ENCODE measurements around the gene GABRB1.

The GABRB1 gene

DNA sequence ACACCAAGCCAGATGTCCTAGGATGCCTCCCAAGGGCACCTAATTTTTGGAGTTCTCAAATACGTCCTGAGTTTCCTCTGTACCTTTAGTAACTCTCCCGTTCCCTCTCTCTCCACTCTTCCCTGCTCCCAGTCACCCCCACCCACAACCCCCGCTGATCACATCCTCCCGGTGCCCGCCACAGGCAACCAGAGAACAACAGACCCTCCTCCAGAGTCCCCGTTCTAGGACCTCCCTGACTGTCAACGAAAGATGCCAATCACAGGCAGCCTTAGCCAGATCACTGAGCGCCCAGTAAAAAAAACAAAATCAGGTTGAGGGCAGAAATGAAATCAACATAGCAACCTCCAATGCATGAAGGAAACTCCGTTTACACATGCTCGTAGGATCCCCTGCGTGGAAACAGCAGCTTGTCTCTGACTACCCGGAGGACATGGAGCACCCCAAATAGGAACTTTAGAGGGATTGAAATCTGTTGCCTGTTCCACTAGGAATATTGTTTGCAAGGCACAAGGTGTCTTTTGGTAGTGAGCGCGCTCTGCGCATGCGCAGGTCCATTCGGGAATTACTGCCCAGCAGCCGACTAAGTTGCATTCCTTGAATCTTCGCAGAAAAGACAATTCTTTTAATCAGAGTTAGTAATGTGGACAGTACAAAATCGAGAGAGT is at the start of gene GABRB1:
GABRB1 (plus strand) TSS at position 557 of the 668 bp plus-strand sequence.
- no peak for DNase-seq

DNA sequence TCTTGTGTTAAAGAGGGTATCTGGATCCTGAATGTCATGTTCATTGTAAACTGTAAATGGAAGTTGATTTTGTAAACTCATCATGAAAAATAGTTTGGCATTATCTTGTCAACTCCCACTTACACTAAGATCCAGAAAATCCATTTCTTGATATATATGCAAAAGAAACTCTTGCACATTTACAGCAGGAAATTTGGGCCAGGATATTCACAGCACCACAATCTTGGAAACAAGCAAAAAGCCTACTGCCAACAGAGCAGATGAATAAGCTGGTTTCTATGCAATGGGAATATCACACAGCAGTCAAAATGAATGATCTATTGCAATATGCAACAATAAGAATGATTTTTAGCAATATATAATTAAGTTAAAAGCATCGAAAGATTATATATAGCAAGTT is 46.6 kb upstream of the GABRB1 start:
- DNase-seq = no peak

DNA sequence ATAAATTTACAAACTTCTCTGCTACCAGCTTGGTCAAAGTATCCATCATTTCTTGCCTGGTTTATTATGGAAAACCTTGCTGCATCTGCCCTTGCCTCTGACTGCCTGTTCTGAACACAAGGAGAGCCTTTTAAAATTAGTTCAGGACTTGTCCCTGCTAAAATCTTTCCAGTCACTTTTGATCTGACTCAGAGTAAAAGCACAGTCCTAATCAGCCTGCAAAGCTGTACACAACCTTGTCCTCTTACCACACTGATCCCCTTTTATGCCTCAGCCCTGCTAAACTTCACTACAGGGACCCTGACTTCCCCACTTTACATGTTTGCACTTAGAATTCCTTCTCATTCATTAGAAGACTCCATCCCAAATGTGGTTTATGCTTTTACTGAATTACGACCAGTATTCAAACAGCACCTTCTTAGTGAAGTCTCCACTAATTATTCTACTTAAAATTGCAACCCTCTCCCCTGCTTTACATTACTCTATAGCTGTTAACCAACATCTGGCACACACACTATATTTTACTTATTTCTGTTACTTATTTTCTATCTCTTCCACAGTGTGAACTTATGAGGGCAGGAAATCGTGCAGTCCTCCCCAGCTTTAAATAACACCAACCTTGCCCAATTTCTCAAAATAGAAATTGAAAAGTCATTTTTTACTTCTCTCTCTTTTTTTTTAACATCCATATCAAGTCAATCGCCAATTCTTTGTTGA is 44.3 kb upstream of the GABRB1 start:
- DNase-seq = no peak

DNA sequence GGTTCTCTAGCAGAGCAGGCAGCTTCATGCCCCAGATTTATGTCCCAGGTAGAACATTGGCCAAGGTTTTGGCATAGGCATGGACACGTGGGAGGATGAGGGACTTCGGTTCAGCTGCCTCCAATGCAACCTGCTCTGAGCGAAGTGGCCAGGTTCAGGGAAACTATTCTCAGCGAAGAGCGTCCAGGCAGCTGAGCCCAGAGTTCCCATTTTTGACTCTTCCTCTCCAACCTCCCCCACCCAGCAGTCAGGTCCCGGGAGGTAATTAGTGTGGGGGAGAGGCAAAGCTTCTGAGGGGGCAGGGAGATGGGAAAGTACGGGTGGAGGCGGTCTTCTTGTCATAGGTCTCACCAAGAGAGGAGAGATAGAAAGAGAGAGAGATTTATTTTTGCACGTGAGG is 39.0 kb upstream of the GABRB1 start:
- no peak for DNase-seq

DNA sequence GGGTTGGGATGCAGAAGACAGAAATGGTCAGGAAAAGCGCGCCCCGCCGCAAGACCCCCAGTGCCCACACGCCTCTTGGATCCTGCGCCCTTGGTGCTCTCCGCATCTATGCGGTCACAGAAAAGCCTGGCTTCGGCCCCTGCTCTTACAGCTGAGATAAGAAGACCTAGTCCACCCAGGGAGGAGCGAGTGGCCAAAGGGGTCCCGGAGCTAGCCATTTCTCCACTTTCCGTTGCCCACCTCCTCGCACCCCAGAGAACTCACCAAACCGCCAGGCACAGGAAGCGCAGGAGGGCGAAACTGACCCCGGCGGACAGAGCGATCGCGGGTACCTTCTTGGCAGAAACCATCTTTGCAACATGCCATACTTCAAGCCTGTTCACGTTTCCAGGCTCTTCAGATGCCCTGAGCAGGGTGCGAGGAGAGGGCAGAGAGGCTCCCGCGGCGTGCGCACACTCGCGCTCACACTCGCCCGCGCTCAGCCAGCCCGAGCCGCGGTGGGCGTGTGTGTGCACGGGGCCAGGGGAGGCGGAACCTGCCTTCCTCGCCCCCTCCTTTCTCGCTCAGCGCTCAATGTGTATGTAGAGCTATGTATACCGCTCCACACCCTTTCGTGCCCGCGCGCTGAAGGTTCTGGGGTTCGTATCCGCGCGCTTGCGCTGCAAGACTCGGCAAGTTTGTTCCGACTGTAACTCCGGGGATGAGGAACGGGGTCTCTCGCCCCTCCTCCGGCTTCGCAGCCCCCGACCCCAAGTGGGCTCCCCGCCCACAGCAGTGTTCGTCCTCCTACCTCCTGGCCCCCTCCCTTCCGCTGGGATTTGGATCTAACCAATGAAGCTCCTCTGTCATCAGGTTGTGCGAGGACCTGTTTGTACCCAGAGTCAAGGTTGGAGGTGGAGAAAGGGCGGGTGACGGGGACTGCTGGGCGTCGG is 38.0 kb upstream of the GABRB1 start, which contains the start of gene GABRA4:
GABRA4 (minus strand) TSS at position 507 of the 932 bp plus-strand sequence; CDS start at position 350, 157 bp downstream.
- no peak for DNase-seq

DNA sequence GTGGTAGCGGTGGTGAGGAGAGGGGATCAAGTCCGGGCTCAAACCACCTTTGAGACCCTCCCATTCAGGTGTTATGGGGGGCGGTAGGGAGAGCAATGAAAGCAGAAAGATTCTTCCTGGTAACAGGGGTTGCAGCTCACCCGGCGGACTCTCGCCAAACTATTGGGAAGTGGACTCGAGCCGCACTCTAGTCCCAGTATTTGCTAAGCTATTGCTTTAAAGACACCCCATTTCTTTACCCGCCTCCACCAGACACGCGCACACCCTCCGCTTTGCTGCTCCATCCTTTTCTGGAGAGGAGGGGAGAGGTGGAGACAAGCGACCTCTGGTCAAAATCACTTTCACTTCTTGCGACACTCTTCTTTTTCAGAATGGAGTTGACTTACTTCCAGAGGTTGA is 37.4 kb upstream of the GABRB1 start:
- DNase-seq = no peak

DNA sequence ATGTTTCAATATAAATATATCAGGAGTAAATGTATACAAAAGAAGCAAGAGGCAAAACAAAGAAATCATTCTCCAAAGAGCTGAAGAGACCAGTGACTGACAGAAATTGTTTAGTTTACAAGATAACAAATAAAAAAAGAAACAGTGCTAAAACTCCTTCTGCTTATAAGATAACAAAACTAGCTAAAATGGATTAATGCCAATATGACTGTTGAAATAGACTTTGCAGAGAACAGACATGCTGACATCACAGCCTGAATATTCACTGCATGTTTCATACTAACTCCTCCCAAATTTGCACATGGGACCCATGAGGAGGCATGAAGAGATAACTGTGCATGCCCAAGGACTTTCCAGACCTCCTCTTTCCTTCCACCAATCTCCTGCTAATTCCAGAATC is 31.8 kb upstream of the GABRB1 start:
- no peak for DNase-seq

DNA sequence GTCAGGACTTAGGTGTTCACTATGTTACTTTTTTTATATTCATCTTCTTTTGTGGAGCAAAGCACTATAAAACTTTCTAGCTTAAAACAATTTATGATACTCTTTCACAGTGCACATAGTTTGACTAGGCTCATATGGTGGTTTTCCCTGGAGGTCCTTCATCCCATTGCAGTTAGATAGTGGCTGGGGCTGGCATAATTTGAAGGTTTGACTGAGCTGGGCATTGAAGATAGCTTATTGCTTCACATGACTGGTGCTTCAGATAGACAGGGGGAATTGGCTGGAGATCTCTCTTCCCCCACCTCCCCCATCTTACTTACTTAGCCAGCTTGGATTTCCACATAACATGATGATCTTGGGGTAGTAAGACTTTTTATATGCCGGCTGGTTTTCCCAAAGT is 31.0 kb upstream of the GABRB1 start:
- no peak for DNase-seq

DNA sequence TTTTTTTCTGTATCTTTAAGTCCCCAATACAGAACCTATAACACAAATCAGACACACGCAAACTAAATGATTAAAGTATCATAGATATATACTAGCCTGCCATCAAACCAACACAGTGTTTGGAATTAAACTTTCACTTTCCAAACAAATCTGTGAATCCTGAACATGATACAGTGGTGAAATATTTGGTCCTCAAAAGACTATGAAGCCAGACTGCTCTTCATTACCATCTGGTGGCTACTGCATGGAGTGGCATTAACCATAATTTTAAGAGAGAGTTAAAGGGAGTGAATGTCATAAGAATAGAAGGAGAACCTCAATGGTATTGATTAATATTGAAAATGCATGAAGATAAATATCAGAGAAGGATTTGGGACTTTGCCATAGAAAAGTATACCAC is 28.8 kb upstream of the GABRB1 start:
- no peak for DNase-seq

DNA sequence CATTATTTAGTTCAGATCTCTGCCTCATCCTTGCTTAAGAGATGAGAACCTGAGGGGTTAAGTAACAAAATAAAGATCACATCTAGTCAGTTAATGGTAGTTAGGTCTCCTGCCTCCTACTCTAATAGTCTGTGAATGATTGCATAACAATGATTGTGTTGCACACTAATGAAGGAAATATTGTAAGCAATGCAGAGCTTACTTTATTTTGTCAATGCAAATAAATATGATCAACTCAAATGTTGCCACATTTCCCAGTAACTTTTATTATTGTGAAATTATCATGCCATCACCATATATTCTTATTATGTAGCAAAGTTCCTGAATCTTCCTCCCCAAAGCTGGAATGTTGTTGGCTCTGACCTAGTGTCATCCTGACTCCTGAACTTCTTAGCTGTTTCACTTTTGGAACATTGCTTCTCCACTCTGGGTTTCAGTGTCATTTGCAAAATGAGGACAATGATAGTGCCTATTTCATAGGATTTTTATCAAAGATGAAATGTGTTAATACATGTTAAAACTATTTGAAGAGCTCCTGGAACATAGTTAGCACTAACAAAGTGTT is 20.9 kb upstream of the GABRB1 start:
- no peak for DNase-seq

DNA sequence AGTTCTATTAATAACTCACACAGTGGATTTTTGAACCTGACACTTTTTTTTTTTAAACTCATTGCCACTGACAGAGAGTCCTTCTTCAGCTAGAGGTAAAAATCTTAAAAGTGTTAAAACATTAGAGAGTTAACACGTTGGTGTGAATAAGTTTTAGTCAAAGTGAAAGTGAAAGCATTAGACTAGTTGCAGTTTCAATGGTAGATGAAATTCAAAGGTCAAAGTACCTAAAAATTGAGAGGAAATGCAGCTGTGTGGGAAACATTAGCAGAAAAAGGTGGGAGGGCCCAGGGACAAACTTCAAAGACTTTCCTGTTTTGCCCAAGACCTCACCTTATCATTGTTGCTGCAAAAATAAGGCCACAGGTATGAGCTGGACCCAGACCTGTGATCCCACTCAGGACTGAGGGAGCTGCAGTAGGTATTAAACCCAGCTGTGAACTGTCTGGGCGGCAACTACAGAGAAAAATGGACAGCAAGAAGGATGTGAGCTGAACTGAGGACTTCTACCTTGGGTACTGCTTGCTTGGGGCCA is 20.4 kb upstream of the GABRB1 start:
- DNase-seq = no peak

DNA sequence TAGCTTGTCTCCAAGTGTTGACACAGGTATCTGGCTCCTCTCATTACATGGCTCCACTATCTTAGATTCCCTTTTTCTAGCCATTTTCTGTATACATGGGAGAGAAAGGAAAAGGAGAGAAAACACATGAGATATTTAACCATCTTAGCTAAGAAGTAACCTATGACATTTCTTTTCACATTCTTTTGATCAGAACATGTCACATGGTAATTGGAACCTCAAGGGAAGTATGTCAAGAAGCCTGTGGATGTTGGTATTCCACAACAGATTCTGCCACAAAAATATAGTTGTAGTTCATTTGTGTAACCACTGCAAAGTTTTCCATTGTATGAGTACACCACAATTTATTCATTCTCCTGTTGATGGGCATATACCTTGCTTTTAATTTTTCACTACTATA is 18.7 kb upstream of the GABRB1 start:
- no peak for DNase-seq

DNA sequence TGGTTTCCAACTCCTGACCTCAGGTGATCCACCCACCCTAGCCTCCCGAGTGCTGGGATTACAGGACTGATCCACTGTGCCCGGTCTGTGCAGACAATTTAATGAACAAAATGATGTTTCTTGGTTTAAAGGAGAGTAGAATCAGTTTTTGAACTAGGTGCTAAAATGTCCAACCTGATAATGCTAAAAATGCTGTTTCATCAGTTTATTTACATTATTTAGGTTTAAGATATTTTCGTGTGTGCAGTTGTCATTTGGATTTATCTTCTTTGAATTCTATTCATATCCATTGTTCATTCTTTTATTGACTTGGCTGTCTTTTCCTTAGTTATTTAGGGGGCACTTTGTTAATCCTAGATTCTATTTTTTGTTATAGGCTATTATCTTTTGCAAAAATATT is 18.0 kb upstream of the GABRB1 start:
- no peak for DNase-seq

DNA sequence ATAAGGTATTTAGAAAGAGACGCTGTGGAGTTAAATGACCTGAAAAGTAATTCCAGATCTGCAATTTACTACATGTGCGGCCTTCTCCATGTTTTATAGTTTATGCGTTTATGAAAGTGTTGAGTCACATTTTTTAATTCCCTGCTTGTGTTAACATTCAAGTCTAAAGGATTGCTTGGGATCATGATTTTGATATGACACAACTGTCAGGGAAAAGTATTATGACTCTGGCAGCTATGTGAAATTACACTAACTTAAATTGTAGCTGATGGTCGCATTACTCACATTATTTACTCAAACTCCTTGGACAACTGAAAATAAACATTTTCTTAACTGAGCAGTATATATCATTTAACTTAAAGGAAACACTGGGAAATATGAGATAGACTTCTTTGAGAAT is 14.3 kb upstream of the GABRB1 start:
- DNase-seq = no peak

DNA sequence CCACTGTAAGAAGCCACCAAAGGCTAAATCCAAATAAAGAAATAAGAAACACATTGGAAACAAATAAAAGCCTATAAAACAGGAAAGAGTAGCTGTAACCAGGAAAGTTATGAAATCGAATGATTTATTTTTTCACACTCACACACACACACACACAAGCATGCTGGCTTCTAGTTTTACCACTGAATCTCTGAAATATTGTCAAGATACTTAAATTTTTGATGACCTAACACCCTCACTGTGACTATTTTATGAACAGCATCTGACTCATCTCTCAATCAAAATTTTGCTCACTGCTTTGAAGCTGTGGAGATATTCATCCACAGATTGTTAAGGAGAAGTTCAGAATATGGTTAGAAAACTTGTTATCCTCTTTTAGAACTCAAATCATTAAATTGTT is 13.9 kb upstream of the GABRB1 start:
- no peak for DNase-seq

DNA sequence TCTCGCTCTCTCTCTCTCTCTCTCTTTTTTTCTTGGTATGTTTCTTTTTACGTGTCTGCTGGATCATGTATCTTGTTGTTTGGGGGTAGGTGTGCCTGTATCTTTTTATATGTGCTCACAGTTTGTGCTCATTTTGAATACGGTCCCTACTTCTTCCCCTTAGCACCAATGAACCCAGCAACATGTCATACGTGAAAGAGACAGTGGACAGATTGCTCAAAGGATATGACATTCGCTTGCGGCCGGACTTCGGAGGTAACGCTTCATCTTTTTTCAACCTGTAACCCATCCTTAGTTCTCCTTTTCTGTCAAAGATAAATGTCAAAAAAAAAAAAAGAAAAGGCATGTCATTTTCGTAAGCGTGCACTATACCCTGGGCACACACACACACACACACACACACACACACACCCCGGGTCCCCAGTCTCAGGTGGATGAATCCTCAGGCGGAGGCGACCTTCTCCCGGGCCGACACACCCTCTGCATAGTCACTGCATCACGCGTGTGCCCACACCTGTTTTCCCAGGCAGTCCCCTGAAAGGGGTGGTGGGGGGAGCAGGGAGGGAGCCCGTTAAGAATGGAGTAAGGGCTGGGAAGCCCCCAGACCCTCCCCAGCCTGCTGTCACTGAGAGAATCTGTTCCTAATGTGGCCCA is 511 bp downstream of the GABRB1 start:
- DNase-seq = no peak

DNA sequence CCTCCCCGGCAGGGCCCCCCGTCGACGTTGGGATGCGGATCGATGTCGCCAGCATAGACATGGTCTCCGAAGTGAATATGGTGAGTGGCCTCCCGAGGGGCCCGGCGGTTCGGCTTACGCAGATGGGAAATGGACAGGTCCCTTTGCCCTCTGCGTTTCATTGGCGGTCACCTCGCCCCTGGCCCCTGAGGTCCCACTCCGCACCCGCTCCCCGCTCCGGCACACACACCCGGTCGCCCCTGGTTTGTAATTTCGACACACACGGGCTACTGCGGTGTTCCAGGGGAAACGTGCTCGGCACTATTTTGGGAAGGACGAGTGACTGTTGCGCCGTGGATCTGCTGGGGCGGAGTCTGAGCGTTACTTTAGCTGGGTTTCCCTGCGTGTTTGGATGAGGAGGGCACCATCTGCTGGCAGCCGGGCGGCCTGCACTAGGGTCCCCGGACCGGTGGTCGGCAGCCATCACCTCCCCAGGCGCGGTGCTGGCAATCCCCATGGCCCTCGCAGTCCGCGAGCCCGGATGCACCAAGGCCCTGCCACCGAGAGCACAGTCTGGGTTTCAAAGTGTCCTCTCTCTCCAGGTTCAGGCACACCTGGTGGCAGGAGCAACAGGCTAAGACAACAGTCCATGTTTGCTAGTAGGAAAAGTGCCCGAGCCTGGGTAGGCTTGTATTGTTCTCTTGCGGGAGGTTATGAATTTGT is 1.2 kb downstream of the GABRB1 start:
- no peak for DNase-seq

DNA sequence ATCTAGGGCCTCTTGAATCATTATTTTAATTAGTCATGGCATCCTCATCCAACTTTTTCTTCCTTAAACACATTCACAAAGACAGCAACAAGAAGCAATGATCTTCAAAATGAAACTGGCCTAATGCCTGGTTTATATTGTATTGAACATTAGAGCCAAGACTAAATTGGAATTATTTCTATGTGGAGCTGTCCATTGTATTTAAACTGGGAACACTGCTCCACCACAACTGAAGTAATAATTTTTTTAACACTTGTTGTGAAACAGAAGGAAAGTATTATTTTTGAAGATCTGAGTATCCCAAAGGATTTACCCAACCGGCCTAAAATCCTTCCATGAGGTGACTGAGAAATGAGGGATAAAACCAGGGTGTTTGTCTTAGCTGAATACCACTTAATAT is 6.9 kb downstream of the GABRB1 start:
- no peak for DNase-seq

DNA sequence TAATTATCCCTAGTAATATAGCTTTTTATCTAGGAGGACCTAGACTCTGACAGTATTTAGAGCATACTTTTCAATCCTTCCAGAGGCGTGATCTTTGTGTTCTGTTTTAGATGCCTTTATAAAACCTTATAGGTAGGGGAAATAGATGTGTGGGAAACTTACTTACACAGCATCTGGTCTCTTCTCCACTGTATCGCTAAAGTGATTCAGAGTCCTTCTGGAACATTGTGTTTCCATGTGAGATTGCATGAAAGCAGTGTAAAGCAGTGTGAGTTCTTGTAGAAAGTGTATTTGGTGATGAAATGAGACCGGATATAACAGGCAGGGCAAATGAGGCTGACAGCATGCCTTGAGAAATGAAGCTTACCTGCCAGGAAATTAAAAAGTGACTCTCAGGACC is 9.5 kb downstream of the GABRB1 start:
- no peak for DNase-seq

DNA sequence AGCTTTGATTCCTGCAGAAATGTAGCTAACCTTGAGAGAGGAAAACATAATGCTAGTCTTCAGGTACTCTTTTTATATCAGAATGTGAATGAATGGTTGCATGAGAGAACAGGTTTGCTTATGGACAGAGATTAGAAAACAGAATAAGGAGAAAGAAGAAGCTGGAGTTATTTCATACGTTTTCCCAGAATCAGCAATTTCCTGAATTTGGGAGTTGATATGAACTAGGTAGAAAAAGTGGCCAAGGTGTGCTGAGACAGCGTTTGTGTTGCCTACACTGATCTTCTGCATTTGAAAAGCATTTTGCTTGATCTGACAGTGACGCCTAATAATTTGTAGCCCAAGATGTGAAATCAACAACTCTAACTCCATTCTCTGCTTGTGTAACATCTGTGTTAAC is 12.5 kb downstream of the GABRB1 start:
- DNase-seq = no peak

DNA sequence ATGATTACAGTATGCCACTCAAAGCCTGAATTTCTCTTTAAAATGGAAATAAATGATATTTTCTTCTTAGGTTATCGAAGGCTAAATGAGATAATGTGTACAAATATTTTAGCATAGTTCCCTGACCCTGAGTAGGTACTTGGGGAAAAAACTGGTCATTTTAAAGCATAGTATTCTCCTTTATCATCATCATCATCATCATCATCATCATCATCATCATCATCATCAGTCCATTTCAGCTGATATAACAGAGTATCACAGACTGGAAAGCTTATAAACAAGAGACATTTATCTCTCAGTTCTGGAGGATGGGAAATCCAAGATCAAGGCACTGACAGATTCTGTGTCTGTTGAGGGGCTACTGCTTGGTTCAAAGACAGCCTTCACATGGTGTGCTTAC is 13.9 kb downstream of the GABRB1 start:
- DNase-seq = no peak

DNA sequence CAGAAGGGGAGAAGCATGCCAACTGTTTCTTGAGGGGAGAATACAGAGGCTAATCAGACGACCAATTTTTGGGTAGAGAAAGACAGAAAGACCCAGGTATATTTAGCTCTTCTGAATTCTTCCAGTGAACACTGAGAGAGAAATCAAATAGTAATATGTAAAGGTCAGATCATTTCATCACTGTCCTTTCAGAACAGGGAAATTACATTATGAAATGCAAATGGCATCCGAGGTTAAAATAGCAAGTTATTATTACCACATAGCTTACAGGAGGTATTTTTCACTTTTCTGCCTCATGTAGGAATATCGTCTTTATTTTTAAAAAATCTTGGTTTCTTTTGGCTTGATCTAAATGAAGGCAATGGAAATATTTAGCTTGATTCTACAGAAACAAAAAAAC is 18.0 kb downstream of the GABRB1 start:
- no peak for DNase-seq
